Fibroblast of mammary gland (primary cell): Measurements from ENCODE around the gene MEF2B.
"Not testable (repeated sequence)": the region's sequence is repeated elsewhere in the genome, so short reads cannot be mapped to it uniquely, and the experiment has no call there.

ENCODE experiments used
- DNase-seq: peaks from one replicate; pipeline ENCODE4 v3.0.0-alpha.2; 2010; ENCODE audit warnings: low read depth
- H3K4me3 ChIP-seq: 2 replicates; pipeline ENCODE4 v1.5.1; 2011; ENCODE audit warnings: low read depth, mild to moderate bottlenecking, low read length, moderate library complexity; ENCODE audit not compliant: control insufficient read depth
- CTCF ChIP-seq: conservative IDR thresholded peaks from 2 replicates; pipeline ENCODE4 v1.5.1; 2011; ENCODE audit warnings: low read depth, low read length, inconsistent platforms; ENCODE audit not compliant: control insufficient read depth, insufficient read depth

Gene MEF2B

GRCh38 chr19:19137556-19138108 is 32.4 kb downstream of the MEF2B start:
- TF ChIP-seq CTCF: no peak
- DNase-seq: peak; percentile 7
- peak overlapping the region; percentile 93 for H3K4me3 ChIP-seq

GRCh38 chr19:19135713-19136112 is 34.4 kb downstream of the MEF2B start:
- DNase-seq, H3K4me3 ChIP-seq: not testable (repeated sequence)

GRCh38 chr19:19134687-19135158 is 35.3 kb downstream of the MEF2B start:
- no peak overlapping the region for H3K4me3 ChIP-seq
- DNase-seq: no peak

GRCh38 chr19:19133985-19134384 is 36.1 kb downstream of the MEF2B start:
- DNase-seq: no peak
- H3K4me3 ChIP-seq: no peak overlapping the region
- TF ChIP-seq CTCF: no peak

More at GRCh38 chr19:19134687-19135158, 35.3 kb downstream of the MEF2B start:
- TF ChIP-seq CTCF: no peak

GRCh38 chr19:19132912-19133311 is 37.2 kb downstream of the MEF2B start:
- no peak for TF ChIP-seq CTCF
- no peak for DNase-seq
- no peak overlapping the region for H3K4me3 ChIP-seq

GRCh38 chr19:19131989-19132388 is 38.1 kb downstream of the MEF2B start:
- no peak overlapping the region for H3K4me3 ChIP-seq
- no peak for DNase-seq
- no peak for TF ChIP-seq CTCF

GRCh38 chr19:19126102-19126501 is 44.0 kb downstream of the MEF2B start:
- no peak overlapping the region for H3K4me3 ChIP-seq
- TF ChIP-seq CTCF: no peak
- no peak for DNase-seq
